GM23338 (cell line): ENCODE measurements around the gene STXBP3. TPM values are rescaled to one million over a fixed set of nuclear protein-coding genes. Genes with fewer than 3 reads are reported as not detected.

Source experiments
- ATAC-seq: fragments of 200-7000 bp; cut with Tn5 transposase; 3 replicates; pipeline ENCODE4 v1.9.1; 2020
- DNase-seq: peaks from one replicate; pipeline ENCODE4 v3.0.0-alpha.2; 2015; ENCODE audit warnings: low spot score
- H2AFZ ChIP-seq: fragments of 200-600 bp; sonication (generic); 2 replicates; pipeline ENCODE4 v1.8.0; 2016; ENCODE audit warnings: antibody characterized with exemption, mild to moderate bottlenecking, moderate library complexity
- H3F3A ChIP-seq: fragments of 200-600 bp; sonication (generic); replicated peaks from 2 replicates; pipeline ENCODE4 v1.8.0; 2017; ENCODE audit warnings: antibody characterized with exemption, mixed run types, low read depth
- H3K27ac ChIP-seq: fragments of 200-600 bp; sonication (generic); 2 replicates; pipeline ENCODE4 v1.6.1; 2016; ENCODE audit warnings: low read depth
- H3K27me3 ChIP-seq: fragments of 200-600 bp; sonication (generic); 2 replicates; pipeline ENCODE4 v1.8.0; 2016; ENCODE audit warnings: mild to moderate bottlenecking, mixed run types, moderate library complexity; ENCODE audit not compliant: insufficient read depth
- H3K36me3 ChIP-seq: fragments of 200-600 bp; sonication (generic); 2 replicates; pipeline ENCODE4 v1.8.0; 2016; ENCODE audit warnings: mild to moderate bottlenecking; ENCODE audit not compliant: insufficient read depth
- H3K4me1 ChIP-seq: fragments of 200-600 bp; sonication (generic); 2 replicates; pipeline ENCODE4 v1.8.0; 2016; ENCODE audit warnings: mild to moderate bottlenecking, moderate library complexity; ENCODE audit not compliant: insufficient read depth
- H3K4me2 ChIP-seq: fragments of 200-600 bp; sonication (generic); 2 replicates; pipeline ENCODE4 v1.7.1; 2017; ENCODE audit warnings: mixed run types
- H3K4me3 ChIP-seq: fragments of 200-600 bp; sonication (generic); 2 replicates; pipeline ENCODE4 v1.6.1; 2016; ENCODE audit warnings: mixed run types
- H3K79me2 ChIP-seq: fragments of 200-600 bp; sonication (generic); replicated peaks from 2 replicates; pipeline ENCODE4 v1.8.0; 2017; ENCODE audit warnings: mild to moderate bottlenecking; ENCODE audit not compliant: insufficient read depth
- H3K9me2 ChIP-seq: fragments of 200-600 bp; sonication (generic); 2 replicates; pipeline ENCODE4 v1.8.0; 2017; ENCODE audit not compliant: insufficient read depth
- H4K20me1 ChIP-seq: fragments of 200-600 bp; sonication (generic); replicated peaks from 2 replicates; pipeline ENCODE4 v1.8.0; 2017; ENCODE audit warnings: mild to moderate bottlenecking; ENCODE audit not compliant: insufficient read depth
- H3K27ac Mint-ChIP-seq: 2 replicates; pipeline ENCODE4 v1.8.0; 2020; ENCODE audit warnings: inconsistent platforms, mild to moderate bottlenecking, moderate library complexity, mixed read lengths
- H3K27me3 Mint-ChIP-seq: 3 replicates; pipeline ENCODE4 v1.8.0; 2022; ENCODE audit warnings: low read depth, mild to moderate bottlenecking, moderate library complexity, mixed read lengths, inconsistent platforms; ENCODE audit not compliant: insufficient read depth, poor library complexity
- H3K36me3 Mint-ChIP-seq: 3 replicates; pipeline ENCODE4 v1.8.0; 2021; ENCODE audit warnings: low read depth, mild to moderate bottlenecking, inconsistent platforms, moderate library complexity, mixed read lengths
- H3K4me1 Mint-ChIP-seq: 3 replicates; pipeline ENCODE4 v1.8.0; 2020; ENCODE audit warnings: mild to moderate bottlenecking, inconsistent platforms, mixed read lengths
- H3K4me3 Mint-ChIP-seq: 3 replicates; pipeline ENCODE4 v1.8.0; 2021; ENCODE audit warnings: moderate library complexity, mild to moderate bottlenecking, inconsistent platforms, mixed read lengths
- H3K9me3 Mint-ChIP-seq: 3 replicates; pipeline ENCODE4 v1.8.0; 2020; ENCODE audit warnings: moderate library complexity, mild to moderate bottlenecking, inconsistent platforms, mixed read lengths
- polyA plus RNA-seq: library from polyadenylated mRNA; unstranded; fragments of >200 nt; fragmentation: Nextera tagmentation; extraction: Ambion mirVana; gene quantifications from 2 replicates; pipeline ENCODE4 v1.2.1, GENCODE V29; 2016
- total RNA-seq: library from RNA; depleted of rRNA; stranded (reverse); fragments of >200 nt; shearing (Covaris generic); gene quantifications from 2 replicates; pipeline ENCODE4 v1.2.3, GENCODE V29; 2014
- TF ChIP-seq, protein P1 (sequence below): IDR thresholded peaks from one replicate; pipeline ENCODE4 v1.6.1; 2018; ENCODE audit warnings: antibody characterized with exemption; ENCODE audit not compliant: unreplicated experiment
- TF ChIP-seq, protein P2 (sequence below): fragments of 250-450 bp; sonication (Bioruptor Pico); IDR thresholded peaks from 2 replicates; pipeline ENCODE4 v1.5.0; 2020; ENCODE audit warnings: mild to moderate bottlenecking, moderate library complexity
- TF ChIP-seq, protein P3 (sequence below): IDR thresholded peaks from 2 replicates; pipeline ENCODE4 v1.6.1; 2016; ENCODE audit warnings: antibody characterized with exemption

The STXBP3 gene
- total and polyA plus RNA-seq, 2 experiments from 2014 or later: 28.5 to 37.4 TPM

DNA sequence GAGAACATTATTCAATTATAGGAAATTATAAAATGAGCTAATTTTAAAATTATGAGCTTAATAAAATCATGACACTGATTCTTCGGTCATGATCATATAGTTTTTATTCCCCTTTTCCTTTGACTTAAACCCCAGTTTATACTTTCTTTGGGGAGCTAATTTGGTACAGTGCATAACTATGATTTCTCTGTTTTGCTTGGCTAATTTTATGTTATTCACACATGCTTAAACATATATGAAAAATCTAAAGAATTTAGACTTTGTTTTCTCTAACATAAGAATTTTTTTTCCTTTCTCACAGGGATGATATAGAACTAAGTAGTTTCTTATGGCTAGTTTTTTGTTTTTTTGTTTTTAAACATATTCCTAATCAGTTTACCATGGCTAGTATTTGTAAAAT is 52.5 kb downstream of the STXBP3 start (continued):
- TF ChIP-seq, protein P1, sequence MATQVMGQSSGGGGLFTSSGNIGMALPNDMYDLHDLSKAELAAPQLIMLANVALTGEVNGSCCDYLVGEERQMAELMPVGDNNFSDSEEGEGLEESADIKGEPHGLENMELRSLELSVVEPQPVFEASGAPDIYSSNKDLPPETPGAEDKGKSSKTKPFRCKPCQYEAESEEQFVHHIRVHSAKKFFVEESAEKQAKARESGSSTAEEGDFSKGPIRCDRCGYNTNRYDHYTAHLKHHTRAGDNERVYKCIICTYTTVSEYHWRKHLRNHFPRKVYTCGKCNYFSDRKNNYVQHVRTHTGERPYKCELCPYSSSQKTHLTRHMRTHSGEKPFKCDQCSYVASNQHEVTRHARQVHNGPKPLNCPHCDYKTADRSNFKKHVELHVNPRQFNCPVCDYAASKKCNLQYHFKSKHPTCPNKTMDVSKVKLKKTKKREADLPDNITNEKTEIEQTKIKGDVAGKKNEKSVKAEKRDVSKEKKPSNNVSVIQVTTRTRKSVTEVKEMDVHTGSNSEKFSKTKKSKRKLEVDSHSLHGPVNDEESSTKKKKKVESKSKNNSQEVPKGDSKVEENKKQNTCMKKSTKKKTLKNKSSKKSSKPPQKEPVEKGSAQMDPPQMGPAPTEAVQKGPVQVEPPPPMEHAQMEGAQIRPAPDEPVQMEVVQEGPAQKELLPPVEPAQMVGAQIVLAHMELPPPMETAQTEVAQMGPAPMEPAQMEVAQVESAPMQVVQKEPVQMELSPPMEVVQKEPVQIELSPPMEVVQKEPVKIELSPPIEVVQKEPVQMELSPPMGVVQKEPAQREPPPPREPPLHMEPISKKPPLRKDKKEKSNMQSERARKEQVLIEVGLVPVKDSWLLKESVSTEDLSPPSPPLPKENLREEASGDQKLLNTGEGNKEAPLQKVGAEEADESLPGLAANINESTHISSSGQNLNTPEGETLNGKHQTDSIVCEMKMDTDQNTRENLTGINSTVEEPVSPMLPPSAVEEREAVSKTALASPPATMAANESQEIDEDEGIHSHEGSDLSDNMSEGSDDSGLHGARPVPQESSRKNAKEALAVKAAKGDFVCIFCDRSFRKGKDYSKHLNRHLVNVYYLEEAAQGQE: no peak

DNA sequence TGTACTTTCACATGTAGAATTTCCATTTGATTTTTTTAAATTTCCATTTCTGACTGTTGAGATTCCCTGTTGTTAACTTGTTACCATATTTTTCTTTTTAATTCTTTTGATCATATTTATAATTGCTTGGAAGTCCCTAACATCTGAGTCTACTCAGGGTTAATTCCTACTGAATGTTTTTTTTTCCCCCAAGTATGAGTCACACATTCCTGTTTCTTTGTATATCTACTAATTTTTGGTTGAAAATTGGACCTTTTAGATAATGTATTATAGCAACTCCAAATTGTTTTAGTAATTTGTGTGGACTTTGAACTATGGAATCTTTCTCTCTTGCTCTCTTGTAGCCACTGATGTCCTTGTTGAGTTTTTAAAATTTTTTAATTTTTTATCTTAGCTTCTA is 54.6 kb downstream of the STXBP3 start:
- Mint-ChIP-seq H3K9me3 (no peaks in the 10 kb centered on the region), H3K27me3 (no peaks in the 10 kb centered on the region), H3K4me1 (no peaks in the 10 kb centered on the region), H3K27ac (no peak overlapping the region), H3K36me3 (peaks cover 11% of the 10 kb centered on the region), H3K4me3 (no peak overlapping the region)
- H3K79me2 ChIP-seq: no peaks in the 10 kb centered on the region
- H3K9me2 ChIP-seq: no peaks in the 10 kb centered on the region
- H3K27ac ChIP-seq: no peak overlapping the region
- H2AFZ ChIP-seq: no peak overlapping the region
- DNase-seq (no peak), ATAC-seq (no peak)
- H3K4me1 ChIP-seq: no peaks in the 10 kb centered on the region
- TF ChIP-seq, protein P2, sequence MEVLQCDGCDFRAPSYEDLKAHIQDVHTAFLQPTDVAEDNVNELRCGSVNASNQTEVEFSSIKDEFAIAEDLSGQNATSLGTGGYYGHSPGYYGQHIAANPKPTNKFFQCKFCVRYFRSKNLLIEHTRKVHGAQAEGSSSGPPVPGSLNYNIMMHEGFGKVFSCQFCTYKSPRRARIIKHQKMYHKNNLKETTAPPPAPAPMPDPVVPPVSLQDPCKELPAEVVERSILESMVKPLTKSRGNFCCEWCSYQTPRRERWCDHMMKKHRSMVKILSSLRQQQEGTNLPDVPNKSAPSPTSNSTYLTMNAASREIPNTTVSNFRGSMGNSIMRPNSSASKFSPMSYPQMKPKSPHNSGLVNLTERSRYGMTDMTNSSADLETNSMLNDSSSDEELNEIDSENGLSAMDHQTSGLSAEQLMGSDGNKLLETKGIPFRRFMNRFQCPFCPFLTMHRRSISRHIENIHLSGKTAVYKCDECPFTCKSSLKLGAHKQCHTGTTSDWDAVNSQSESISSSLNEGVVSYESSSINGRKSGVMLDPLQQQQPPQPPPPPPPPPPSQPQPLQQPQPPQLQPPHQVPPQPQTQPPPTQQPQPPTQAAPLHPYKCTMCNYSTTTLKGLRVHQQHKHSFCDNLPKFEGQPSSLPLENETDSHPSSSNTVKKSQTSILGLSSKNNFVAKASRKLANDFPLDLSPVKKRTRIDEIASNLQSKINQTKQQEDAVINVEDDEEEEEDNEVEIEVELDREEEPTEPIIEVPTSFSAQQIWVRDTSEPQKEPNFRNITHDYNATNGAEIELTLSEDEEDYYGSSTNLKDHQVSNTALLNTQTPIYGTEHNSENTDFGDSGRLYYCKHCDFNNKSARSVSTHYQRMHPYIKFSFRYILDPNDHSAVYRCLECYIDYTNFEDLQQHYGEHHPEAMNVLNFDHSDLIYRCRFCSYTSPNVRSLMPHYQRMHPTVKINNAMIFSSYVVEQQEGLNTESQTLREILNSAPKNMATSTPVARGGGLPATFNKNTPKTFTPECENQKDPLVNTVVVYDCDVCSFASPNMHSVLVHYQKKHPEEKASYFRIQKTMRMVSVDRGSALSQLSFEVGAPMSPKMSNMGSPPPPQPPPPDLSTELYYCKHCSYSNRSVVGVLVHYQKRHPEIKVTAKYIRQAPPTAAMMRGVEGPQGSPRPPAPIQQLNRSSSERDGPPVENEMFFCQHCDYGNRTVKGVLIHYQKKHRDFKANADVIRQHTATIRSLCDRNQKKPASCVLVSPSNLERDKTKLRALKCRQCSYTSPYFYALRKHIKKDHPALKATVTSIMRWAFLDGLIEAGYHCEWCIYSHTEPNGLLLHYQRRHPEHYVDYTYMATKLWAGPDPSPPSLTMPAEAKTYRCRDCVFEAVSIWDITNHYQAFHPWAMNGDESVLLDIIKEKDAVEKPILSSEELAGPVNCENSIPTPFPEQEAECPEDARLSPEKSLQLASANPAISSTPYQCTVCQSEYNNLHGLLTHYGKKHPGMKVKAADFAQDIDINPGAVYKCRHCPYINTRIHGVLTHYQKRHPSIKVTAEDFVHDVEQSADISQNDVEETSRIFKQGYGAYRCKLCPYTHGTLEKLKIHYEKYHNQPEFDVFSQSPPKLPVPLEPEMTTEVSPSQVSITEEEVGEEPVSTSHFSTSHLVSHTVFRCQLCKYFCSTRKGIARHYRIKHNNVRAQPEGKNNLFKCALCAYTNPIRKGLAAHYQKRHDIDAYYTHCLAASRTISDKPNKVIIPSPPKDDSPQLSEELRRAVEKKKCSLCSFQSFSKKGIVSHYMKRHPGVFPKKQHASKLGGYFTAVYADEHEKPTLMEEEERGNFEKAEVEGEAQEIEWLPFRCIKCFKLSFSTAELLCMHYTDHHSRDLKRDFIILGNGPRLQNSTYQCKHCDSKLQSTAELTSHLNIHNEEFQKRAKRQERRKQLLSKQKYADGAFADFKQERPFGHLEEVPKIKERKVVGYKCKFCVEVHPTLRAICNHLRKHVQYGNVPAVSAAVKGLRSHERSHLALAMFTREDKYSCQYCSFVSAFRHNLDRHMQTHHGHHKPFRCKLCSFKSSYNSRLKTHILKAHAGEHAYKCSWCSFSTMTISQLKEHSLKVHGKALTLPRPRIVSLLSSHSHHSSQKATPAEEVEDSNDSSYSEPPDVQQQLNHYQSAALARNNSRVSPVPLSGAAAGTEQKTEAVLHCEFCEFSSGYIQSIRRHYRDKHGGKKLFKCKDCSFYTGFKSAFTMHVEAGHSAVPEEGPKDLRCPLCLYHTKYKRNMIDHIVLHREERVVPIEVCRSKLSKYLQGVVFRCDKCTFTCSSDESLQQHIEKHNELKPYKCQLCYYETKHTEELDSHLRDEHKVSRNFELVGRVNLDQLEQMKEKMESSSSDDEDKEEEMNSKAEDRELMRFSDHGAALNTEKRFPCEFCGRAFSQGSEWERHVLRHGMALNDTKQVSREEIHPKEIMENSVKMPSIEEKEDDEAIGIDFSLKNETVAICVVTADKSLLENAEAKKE: no peak
- TF ChIP-seq, protein P3, sequence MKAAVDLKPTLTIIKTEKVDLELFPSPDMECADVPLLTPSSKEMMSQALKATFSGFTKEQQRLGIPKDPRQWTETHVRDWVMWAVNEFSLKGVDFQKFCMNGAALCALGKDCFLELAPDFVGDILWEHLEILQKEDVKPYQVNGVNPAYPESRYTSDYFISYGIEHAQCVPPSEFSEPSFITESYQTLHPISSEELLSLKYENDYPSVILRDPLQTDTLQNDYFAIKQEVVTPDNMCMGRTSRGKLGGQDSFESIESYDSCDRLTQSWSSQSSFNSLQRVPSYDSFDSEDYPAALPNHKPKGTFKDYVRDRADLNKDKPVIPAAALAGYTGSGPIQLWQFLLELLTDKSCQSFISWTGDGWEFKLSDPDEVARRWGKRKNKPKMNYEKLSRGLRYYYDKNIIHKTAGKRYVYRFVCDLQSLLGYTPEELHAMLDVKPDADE: no peak
- no peaks in the 10 kb centered on the region for H3K27me3 ChIP-seq
- H3K36me3 ChIP-seq: no peaks in the 10 kb centered on the region
- H3K4me2 ChIP-seq: no peak overlapping the region
- no peak overlapping the region for H3K4me3 ChIP-seq
- no peaks in the 10 kb centered on the region for H3F3A ChIP-seq
- H4K20me1 ChIP-seq: no peaks in the 10 kb centered on the region
